Endodermal cell (in vitro differentiated cells): ENCODE data around the gene FOXN4. TPM values are rescaled to one million over a fixed set of nuclear protein-coding genes. Genes with fewer than 3 reads are reported as not detected.

Experiments used
- DNase-seq: peaks from one replicate; pipeline ENCODE4 v3.0.0-alpha.2; 2017
- H3K27ac ChIP-seq: 2 replicates; pipeline ENCODE4 v1.5.1; 2013; ENCODE audit warnings: mild to moderate bottlenecking, low read depth, low read length, moderate library complexity
- H3K27me3 ChIP-seq: 2 replicates; pipeline ENCODE4 v1.6.1; 2013; ENCODE audit warnings: mild to moderate bottlenecking, low read length, moderate library complexity; ENCODE audit not compliant: insufficient read depth, control insufficient read depth, poor library complexity, severe bottlenecking
- H3K36me3 ChIP-seq: 2 replicates; pipeline ENCODE4 v1.7.0; 2013; ENCODE audit warnings: mild to moderate bottlenecking, low read length, moderate library complexity; ENCODE audit not compliant: control insufficient read depth, insufficient read depth
- H3K4me1 ChIP-seq: one replicate; pipeline ENCODE4 v1.7.0; 2013; ENCODE audit warnings: low read length; ENCODE audit not compliant: control insufficient read depth, insufficient read depth
- H3K4me3 ChIP-seq: 2 replicates; pipeline ENCODE4 v1.5.1; 2013; ENCODE audit warnings: mild to moderate bottlenecking, low read length, moderate library complexity
- H3K9ac ChIP-seq: 2 replicates; pipeline ENCODE4 v1.6.1; 2013; ENCODE audit warnings: mild to moderate bottlenecking, low read length, moderate library complexity; ENCODE audit not compliant: poor library complexity, severe bottlenecking; ENCODE audit errors: extremely low read depth
- H3K9me3 ChIP-seq: 2 replicates; pipeline ENCODE4 v1.6.1; 2013; ENCODE audit warnings: mild to moderate bottlenecking, low read length, moderate library complexity; ENCODE audit not compliant: control insufficient read depth
- H3K27ac Mint-ChIP-seq: 2 replicates; pipeline ENCODE4 v1.8.0; 2020; ENCODE audit warnings: mixed read lengths
- H3K27me3 Mint-ChIP-seq: 2 replicates; pipeline ENCODE4 v1.8.0; 2021; ENCODE audit warnings: mild to moderate bottlenecking, mixed read lengths; ENCODE audit not compliant: insufficient read depth
- H3K36me3 Mint-ChIP-seq: 2 replicates; pipeline ENCODE4 v1.8.0; 2020; ENCODE audit warnings: low read depth, mixed read lengths
- H3K4me1 Mint-ChIP-seq: 2 replicates; pipeline ENCODE4 v1.8.0; 2020; ENCODE audit warnings: mixed read lengths
- H3K4me3 Mint-ChIP-seq: 2 replicates; pipeline ENCODE4 v1.8.0; 2020; ENCODE audit warnings: mild to moderate bottlenecking, moderate library complexity, mixed read lengths
- H3K9me3 Mint-ChIP-seq: 2 replicates; pipeline ENCODE4 v1.8.0; 2020; ENCODE audit warnings: mild to moderate bottlenecking, mixed read lengths
- WGBS, 2 experiments: methylation state at CpG; one replicate each; pipeline versions ENCODE4 v1.1.5 to v1.1.7; 2013; ENCODE audit warnings: missing lambda C conversion rate in 2 of 2, mixed read lengths in 1 of 2; ENCODE audit not compliant: insufficient coverage in 1 of 2, insufficient read length in 1 of 2; 5-methylcytosine and 5-hydroxymethylcytosine counted together
- total RNA-seq, 2 donors: library from RNA; stranded (reverse); fragmentation: NEBNext Ultra II Directional in 1 of 2; extraction: Animal tissue kit (Norgen Biotek cat#: 25700) in 1 of 2; gene quantifications; 2 replicates in 1 of 2; 3 replicates in 1 of 2; pipeline ENCODE4 v1.2.1, GENCODE V29; 2021
- TF ChIP-seq, protein P1 (sequence below): fragments of 200-600 bp; sonication (generic); conservative IDR thresholded peaks from 2 replicates; pipeline ENCODE4 v1.5.0; 2021; ENCODE audit warnings: antibody characterized with exemption, mild to moderate bottlenecking

Gene FOXN4
- total RNA-seq, 2 donors from 2014 or later, result 0.20 to 0.55 TPM

DNA sequence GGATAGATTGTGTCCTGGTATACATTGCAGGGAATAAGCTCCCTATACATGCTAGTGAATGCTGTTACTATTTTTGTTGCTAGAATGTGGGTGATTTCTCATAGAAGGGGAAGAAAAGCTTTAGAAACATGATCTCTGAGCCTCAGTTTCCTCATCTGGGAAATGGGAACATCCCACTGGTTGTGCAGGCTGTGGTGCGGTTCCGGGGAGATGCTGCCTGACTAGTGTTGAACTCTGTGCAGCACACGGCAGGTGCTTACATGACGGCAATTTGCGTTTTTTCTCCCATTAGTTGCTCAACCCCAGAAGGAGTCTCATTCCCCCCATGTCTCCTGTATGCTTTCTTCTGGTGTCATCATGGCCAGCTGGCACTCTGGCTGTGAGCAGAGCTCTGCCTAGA lies 32.9 kb downstream of the FOXN4 start:
- no peaks in the 10 kb centered on the region for H3K9me3 ChIP-seq
- 88 to 92% methylated on average over 5 of the region's 5 CpGs for WGBS, 2 experiments
- no peak overlapping the region for H3K4me3 ChIP-seq
- Mint-ChIP-seq H3K4me1 (peaks cover 9% of the 10 kb centered on the region), H3K9me3 (peaks cover 2% of the 10 kb centered on the region), H3K27ac (no peak overlapping the region), H3K4me3 (no peak overlapping the region), H3K36me3 (no peaks in the 10 kb centered on the region), H3K27me3 (peaks cover 8% of the 10 kb centered on the region)
- no peaks in the 10 kb centered on the region for H3K36me3 ChIP-seq
- TF ChIP-seq, protein P1, sequence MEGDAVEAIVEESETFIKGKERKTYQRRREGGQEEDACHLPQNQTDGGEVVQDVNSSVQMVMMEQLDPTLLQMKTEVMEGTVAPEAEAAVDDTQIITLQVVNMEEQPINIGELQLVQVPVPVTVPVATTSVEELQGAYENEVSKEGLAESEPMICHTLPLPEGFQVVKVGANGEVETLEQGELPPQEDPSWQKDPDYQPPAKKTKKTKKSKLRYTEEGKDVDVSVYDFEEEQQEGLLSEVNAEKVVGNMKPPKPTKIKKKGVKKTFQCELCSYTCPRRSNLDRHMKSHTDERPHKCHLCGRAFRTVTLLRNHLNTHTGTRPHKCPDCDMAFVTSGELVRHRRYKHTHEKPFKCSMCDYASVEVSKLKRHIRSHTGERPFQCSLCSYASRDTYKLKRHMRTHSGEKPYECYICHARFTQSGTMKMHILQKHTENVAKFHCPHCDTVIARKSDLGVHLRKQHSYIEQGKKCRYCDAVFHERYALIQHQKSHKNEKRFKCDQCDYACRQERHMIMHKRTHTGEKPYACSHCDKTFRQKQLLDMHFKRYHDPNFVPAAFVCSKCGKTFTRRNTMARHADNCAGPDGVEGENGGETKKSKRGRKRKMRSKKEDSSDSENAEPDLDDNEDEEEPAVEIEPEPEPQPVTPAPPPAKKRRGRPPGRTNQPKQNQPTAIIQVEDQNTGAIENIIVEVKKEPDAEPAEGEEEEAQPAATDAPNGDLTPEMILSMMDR, result no peak
- no peaks in the 10 kb centered on the region for H3K27me3 ChIP-seq
- no peak for DNase-seq
- no peaks in the 10 kb centered on the region for H3K4me1 ChIP-seq
- no peak overlapping the region for H3K9ac ChIP-seq
- no peak overlapping the region for H3K27ac ChIP-seq

DNA sequence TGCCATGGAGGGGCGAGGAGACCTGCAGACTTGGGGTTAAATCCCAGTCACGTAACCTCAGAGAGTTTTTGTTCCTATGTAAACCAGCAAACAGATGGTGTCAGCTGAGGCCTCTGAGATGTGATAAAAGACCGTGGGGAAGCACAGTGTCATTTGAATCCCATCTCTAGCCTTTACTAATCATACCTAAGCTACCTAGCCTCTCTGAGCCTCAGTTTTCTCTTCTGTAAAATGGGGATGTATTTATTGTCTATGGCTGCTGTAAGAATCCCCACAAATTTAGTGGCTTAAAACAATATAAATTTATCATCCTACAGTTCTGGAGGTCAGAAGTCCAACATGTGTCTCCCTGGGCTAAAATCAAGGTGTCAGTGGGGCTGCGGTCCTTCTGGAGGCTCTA lies 33.9 kb downstream of the FOXN4 start:
- H3K9me3 ChIP-seq, result no peaks in the 10 kb centered on the region
- H3K9ac ChIP-seq, result no peak overlapping the region

GRCh38 chr12:109274381-109274780 lies 34.7 kb downstream of the FOXN4 start:
- WGBS, 2 experiments, result 60 to 92% methylated on average over 1 of the region's 1 CpG
- Mint-ChIP-seq H3K27ac (no peak overlapping the region), H3K4me3 (no peak overlapping the region), H3K36me3 (no peaks in the 10 kb centered on the region), H3K4me1 (peaks cover 9% of the 10 kb centered on the region), H3K27me3 (peaks cover 12% of the 10 kb centered on the region), H3K9me3 (peaks cover 4% of the 10 kb centered on the region)
- H3K27ac ChIP-seq, result no peak overlapping the region
- no peaks in the 10 kb centered on the region for H3K27me3 ChIP-seq
- H3K36me3 ChIP-seq, result no peaks in the 10 kb centered on the region
- TF ChIP-seq, protein P1, result no peak
- H3K4me1 ChIP-seq, result no peaks in the 10 kb centered on the region
- no peaks in the 10 kb centered on the region for H3K9me3 ChIP-seq
- H3K9ac ChIP-seq, result no peak overlapping the region
- no peak for DNase-seq
- H3K4me3 ChIP-seq, result no peak overlapping the region

More for the DNA sequence above, 33.9 kb downstream of the FOXN4 start:
- no peaks in the 10 kb centered on the region for H3K36me3 ChIP-seq
- Mint-ChIP-seq H3K4me3 (no peak overlapping the region), H3K36me3 (no peaks in the 10 kb centered on the region), H3K4me1 (peaks cover 9% of the 10 kb centered on the region), H3K27me3 (peaks cover 10% of the 10 kb centered on the region), H3K9me3 (peaks cover 2% of the 10 kb centered on the region), H3K27ac (no peak overlapping the region)
- H3K27me3 ChIP-seq, result no peaks in the 10 kb centered on the region
- WGBS, 2 experiments, result 70 to 85% methylated on average over 3 to 4 of the region's 4 CpGs
- DNase-seq, result no peak
- H3K4me1 ChIP-seq, result no peaks in the 10 kb centered on the region
- TF ChIP-seq, protein P1, result no peak
- no peak overlapping the region for H3K4me3 ChIP-seq
- no peak overlapping the region for H3K27ac ChIP-seq
